ENCODE measurements around the gene ZNF800. TPM values are rescaled to one million over a fixed set of nuclear protein-coding genes. Genes with fewer than 3 reads are reported as not detected.

The ZNF800 gene
- total and polyA plus RNA-seq, 2 experiments from 2014 or later = 14.3 to 41.5 TPM

DNA sequence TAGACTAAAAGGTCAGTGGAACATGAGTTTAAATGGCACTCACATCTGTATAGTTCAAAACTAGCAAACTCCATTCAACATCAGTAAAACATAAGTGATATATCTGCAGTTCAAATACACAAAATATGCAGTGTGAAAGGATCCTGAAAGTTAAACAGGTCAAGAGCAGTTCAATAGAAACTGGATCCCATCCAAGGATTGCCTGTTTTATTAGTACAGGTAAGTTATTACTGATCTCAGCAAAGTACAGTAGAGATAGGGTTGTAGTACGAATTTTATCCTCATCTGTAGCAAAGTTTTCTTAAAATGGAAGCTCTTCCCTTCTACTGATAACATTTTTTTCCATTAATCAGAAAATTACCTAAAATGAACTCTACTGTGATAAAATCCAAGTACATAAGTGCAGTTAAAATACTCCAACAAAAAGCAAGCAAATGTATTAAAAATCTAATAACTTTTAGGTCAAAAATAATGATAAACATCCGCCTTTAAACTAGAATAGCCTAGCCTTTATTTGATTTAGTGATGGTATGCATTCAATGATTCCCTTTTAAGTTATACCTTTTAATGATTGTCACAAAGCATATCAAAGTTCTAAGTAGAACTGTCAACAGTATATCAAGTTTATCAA, 2.2 kb downstream of the ZNF800 start:
- Histone ChIP-seq H3K79me2 (peaks cover 61% of the 10 kb centered on the region), H3K4me1 (ENCODE audit: insufficient read depth) (peaks cover 12% of the 10 kb centered on the region), H3K27me3 (peaks cover 6% of the 10 kb centered on the region), H4K20me1 (ENCODE audit: insufficient read depth, poor library complexity, severe bottlenecking) (peaks cover 28% of the 10 kb centered on the region), H3K36me3 (replicated peaks; ENCODE audit: insufficient read depth, low read depth) (no peaks in the 10 kb centered on the region), H3K9me3 (ENCODE audit: low read depth) (no peaks in the 10 kb centered on the region), H3K4me2 (peak overlapping the region; percentile 90), H3K4me3 (no peak overlapping the region), H3K9me2 (replicated peaks; ENCODE audit: insufficient read depth) (no peaks in the 10 kb centered on the region), H2AFZ (no peak overlapping the region), H3K27ac (no peak overlapping the region)
- 92% methylated on average over 2 of the region's 2 CpGs for WGBS (ENCODE audit: low lambda C conversion rate, missing lambda C conversion rate)
- TF ChIP-seq CTCF (IDR thresholded peaks at IDR 0.05; ENCODE audit: poor library complexity) (no peak), EZH2 (IDR thresholded peaks at IDR 0.05; ENCODE audit: borderline replicate concordance) (no peak), EZH2phosphoT487 (IDR thresholded peaks at IDR 0.05; ENCODE audit: low read depth, severe bottlenecking, unreplicated experiment) (no peak)
- DNase-seq (ENCODE audit: low spot score) = no peak

GRCh38 chr7:127389321-127389720, 3.2 kb downstream of the ZNF800 start:
- 94% methylated on average over 1 of the region's 1 CpG for WGBS (ENCODE audit: low lambda C conversion rate, missing lambda C conversion rate)

DNA sequence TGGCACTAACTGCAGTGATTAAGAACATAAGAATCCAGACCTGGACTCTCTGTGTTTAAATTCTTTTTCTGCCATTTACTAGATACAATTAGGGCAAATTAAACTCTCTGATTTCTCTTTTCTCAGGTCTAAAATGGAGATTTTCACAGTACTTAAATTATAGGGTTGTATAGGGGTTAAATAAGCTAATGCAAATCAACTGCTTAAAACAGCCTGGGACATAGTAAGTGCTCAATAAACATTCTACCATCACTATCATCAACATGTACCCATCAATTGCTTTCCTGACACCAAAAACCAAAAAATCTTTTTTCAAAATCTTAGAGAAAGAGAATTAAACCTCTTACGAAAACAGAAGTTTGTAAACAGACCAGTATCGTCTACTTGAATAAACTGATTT, 4.5 kb downstream of the ZNF800 start:
- no peak for DNase-seq (ENCODE audit: low spot score)
- Histone ChIP-seq H4K20me1 (ENCODE audit: insufficient read depth, poor library complexity, severe bottlenecking) (peaks cover 28% of the 10 kb centered on the region), H3K9me3 (ENCODE audit: low read depth) (no peaks in the 10 kb centered on the region), H3K4me3 (no peak overlapping the region), H3K27me3 (no peaks in the 10 kb centered on the region), H3K79me2 (peaks cover 83% of the 10 kb centered on the region), H3K36me3 (replicated peaks; ENCODE audit: insufficient read depth, low read depth) (no peaks in the 10 kb centered on the region), H2AFZ (no peak overlapping the region), H3K4me1 (ENCODE audit: insufficient read depth) (peaks cover 6% of the 10 kb centered on the region), H3K27ac (no peak overlapping the region), H3K9me2 (replicated peaks; ENCODE audit: insufficient read depth) (no peaks in the 10 kb centered on the region), H3K4me2 (no peak overlapping the region)
- WGBS (ENCODE audit: low lambda C conversion rate, missing lambda C conversion rate) = 97% methylated on average over 2 of the region's 2 CpGs
- TF ChIP-seq EZH2phosphoT487 (IDR thresholded peaks at IDR 0.05; ENCODE audit: low read depth, severe bottlenecking, unreplicated experiment) = no peak

More at GRCh38 chr7:127389321-127389720, 3.2 kb downstream of the ZNF800 start:
- Histone ChIP-seq H3K4me1 (ENCODE audit: insufficient read depth) (peaks cover 12% of the 10 kb centered on the region), H3K9me2 (replicated peaks; ENCODE audit: insufficient read depth) (no peaks in the 10 kb centered on the region), H3K27me3 (no peaks in the 10 kb centered on the region), H3K4me3 (no peak overlapping the region), H3K79me2 (peaks cover 71% of the 10 kb centered on the region), H3K36me3 (replicated peaks; ENCODE audit: insufficient read depth, low read depth) (no peaks in the 10 kb centered on the region), H2AFZ (no peak overlapping the region), H3K9me3 (ENCODE audit: low read depth) (no peaks in the 10 kb centered on the region), H4K20me1 (ENCODE audit: insufficient read depth, poor library complexity, severe bottlenecking) (peaks cover 28% of the 10 kb centered on the region), H3K4me2 (no peak overlapping the region), H3K27ac (no peak overlapping the region)
- TF ChIP-seq EZH2phosphoT487 (IDR thresholded peaks at IDR 0.05; ENCODE audit: low read depth, severe bottlenecking, unreplicated experiment) (no peak), EZH2 (IDR thresholded peaks at IDR 0.05; ENCODE audit: borderline replicate concordance) (no peak), CTCF (IDR thresholded peaks at IDR 0.05; ENCODE audit: poor library complexity) (no peak)
- DNase-seq (ENCODE audit: low spot score) = no peak

DNA sequence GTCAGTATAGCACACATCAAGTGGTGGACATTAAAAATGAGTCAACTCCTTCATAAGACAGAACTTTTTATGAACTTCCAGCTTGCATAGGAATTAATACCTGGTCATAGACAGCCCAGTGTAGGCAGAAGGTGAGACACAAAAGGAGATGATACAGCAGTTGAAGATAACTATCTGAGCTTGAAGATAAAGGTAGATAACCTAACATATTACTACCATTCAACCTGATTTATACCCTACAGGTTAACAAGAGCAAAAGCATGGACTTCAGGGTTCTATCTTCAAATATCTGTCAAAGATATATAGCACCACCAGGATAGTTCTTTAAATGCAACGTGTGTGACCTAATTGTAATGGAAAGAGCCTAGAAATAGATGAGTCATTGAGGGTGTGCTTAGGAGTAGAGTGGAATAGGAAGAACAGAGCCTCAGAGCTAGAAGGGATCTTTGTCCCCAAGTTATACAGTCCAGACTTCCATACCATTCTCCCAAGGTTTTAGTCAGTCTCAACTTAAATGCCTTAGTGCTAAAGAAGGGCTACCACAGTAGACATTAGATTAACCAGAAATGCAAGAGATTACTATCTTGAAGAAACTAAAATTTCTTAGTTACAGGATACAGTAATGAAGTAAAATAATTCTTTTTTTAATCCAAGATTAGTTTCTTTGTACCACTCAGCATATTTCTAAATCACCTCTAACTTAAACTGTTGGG, 9.2 kb downstream of the ZNF800 start:
- Histone ChIP-seq H4K20me1 (ENCODE audit: insufficient read depth, poor library complexity, severe bottlenecking) (peaks cover 21% of the 10 kb centered on the region), H3K27me3 (no peaks in the 10 kb centered on the region), H3K27ac (peak overlapping the region; percentile 6), H3K79me2 (peaks cover 81% of the 10 kb centered on the region), H3K9me2 (replicated peaks; ENCODE audit: insufficient read depth) (no peaks in the 10 kb centered on the region), H3K36me3 (replicated peaks; ENCODE audit: insufficient read depth, low read depth) (no peaks in the 10 kb centered on the region), H3K4me2 (no peak overlapping the region), H3K9me3 (ENCODE audit: low read depth) (no peaks in the 10 kb centered on the region), H2AFZ (no peak overlapping the region), H3K4me1 (ENCODE audit: insufficient read depth) (no peaks in the 10 kb centered on the region), H3K4me3 (no peak overlapping the region)
- TF ChIP-seq EZH2 (IDR thresholded peaks at IDR 0.05; ENCODE audit: borderline replicate concordance) (no peak), EZH2phosphoT487 (IDR thresholded peaks at IDR 0.05; ENCODE audit: low read depth, severe bottlenecking, unreplicated experiment) (no peak), CTCF (IDR thresholded peaks at IDR 0.05; ENCODE audit: poor library complexity) (no peak)
- 55% methylated on average over 1 of the region's 1 CpG for WGBS (ENCODE audit: low lambda C conversion rate, missing lambda C conversion rate)
- DNase-seq (ENCODE audit: low spot score) = peak; percentile 15
